AML-193 (cell line): ENCODE data around the gene LHB.

Experiments
- DNase-seq, 2 experiments: peaks; one replicate each; lab custom pipeline; 2025; lab: John Stamatoyannopoulos, UW

LHB gene

DNA sequence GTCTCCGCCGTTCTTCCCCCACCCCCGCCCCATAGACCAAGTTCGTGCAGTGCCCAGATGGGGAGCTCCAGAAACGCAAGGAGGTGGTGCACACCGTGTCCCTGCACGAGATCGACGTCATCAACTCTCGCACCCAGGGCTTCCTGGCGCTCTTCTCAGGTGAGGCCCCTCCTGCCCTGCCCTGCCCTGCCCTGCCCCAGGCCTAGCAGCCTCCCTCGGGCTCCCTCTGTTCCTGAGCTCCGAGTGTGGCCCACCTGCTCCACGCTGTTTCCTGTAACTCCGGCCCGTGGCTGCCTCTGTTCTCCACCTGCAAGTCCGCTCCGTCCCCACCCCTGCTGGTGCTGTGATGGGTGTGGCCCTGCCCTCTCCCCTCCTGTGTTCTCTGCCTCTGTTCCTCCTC is 6.4 kb downstream of the LHB start:
- DNase-seq = no peak

GRCh38 chr19:49009828-49010227 is 7.1 kb downstream of the LHB start:
- no peak for DNase-seq

- no peak for DNase-seq
These were observed 10.0 kb downstream of the LHB start for GRCh38 chr19:49006905-49007304.

DNA sequence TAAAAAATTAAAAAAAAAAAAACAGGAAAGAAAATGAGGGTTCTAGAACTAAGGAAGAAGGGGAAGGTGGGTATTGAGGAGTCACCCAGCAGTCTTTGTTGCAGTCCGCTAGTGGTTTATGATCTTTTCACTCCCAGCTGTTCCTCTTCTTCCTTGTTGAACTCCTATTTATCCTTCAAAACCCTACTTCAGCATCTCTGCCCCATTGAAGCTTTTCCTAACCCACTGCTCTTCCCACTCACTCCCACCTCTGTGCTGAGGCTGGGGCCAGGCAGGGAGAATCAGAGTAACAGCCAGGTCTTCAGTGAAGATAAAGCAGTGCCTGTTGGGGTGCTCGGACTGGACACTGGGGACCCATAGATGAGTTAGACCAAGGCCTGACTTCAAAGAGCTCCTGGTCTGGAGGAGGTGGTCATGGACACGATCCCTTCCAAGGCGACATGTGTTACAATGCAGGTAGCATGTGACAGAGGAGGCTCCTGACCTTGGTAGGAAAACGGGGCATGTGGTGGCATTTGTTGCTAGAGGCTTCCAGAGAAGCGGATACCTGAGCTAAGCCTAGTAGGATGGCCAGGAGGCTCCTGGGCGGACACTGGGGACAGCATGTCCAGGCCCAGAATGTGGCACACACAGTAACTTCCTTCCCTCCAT is 11.8 kb downstream of the LHB start:
- DNase-seq = no peak

GRCh38 chr19:49004133-49004532 is 12.8 kb downstream of the LHB start:
- no peak for DNase-seq

DNA sequence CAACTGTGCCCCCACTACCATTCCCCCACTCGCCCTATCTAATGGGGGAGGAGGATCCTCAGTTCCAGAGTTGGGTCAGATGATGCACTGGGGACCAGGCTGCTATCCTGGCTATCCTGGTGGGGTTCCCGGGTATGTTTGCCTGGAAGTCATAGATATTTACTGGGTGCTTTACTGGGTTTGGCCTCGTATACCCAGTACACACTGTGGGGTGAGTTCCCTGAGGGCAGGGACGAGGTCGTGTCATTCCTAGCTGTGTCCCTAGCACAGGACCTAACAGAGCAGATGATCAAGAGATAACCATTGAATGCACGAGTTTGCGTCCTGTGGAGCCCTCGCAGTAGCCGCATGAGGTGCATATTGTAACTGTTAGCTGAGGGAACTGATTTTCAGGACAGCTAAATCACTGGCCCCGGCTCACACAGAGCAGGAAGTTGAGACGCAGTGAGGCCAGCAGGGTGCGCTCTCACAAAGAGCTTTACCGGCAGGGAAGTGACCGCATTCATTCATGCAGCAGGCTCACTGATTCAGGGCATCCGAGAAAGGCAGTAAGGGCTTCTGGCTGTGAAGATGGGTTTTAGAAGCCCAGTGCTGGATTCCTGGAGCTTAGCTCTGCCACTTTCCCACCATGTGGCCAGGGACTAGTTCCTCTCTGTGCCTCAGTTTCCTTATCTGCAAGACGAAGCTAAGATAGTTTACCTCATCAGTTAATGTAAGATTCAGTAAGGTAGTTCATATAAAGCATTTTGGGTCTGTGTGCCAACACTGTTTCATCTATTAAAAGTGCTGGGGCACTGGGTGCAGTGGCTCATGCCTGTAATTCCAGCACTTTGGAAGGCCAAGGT is 17.2 kb downstream of the LHB start:
- peak; percentile 37 for DNase-seq

GRCh38 chr19:48997972-48998371 is 18.9 kb downstream of the LHB start:
- DNase-seq = peak; percentile 51 to 59

GRCh38 chr19:48994035-48994386 is 22.9 kb downstream of the LHB start:
- DNase-seq = peak in 1 of 2 experiments; percentile 45

DNA sequence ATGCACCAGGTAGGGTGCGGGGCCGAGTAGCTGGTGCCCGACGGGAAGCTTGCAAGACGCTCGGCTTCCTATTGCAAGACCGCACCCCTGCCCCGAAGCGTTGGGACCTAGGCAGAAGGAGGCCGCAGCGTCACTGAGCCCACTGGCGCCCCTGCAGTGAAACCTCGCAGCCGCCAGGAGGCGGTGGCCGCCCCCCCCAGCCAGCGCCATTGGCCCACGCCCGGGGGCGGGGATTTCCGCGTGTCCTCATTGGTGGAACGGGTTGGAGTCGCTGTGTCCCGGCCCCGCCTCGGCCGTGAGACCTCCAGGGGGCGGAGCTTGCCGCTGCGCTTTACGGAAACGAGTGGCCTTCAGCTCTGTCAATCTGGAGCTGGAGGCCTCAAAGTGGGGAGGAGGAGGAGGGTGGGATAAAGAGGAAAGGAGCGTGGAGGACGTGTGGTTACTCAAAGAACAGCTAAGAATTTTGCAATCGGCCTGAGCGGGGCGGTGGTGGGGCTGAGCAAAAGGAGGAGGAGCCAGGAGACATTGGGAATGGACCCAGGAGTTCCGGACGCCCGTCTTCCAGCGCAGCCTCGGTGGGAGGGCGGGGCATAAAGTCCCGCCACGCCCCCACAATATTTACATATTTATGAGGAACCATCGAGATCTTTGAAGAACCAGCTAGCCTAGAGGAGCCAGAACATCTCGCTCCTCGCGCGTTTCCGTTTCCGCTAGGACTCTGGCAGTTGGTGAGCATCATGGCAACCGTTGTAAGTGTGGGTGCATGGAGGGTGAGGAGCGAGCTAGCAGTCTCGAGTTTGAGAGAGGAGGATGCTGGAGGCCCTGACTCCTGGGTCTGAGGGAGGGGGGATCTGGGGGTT is 23.5 kb downstream of the LHB start, which contains the start of the genes GYS1 and RUVBL2:
TSS of gene GYS1 (minus strand) at position 135 of the 860 bp plus-strand sequence. CDS start 197 bp downstream, outside the sequence.
TSS of gene RUVBL2 (plus strand) at position 713 of the 860 bp plus-strand sequence. CDS start at position 738, 25 bp downstream.
- peak; percentile 98 to 99 for DNase-seq

- DNase-seq = no peak
These were observed 24.2 kb downstream of the LHB start for GRCh38 chr19:48992581-48993174.

GRCh38 chr19:48991873-48992580 is 24.9 kb downstream of the LHB start:
- DNase-seq = peak; percentile 21 to 33

- DNase-seq = no peak
These were observed 25.8 kb downstream of the LHB start for GRCh38 chr19:48991011-48991609.

- no peak for DNase-seq
These were observed 26.5 kb downstream of the LHB start for GRCh38 chr19:48990400-48990799.

DNA sequence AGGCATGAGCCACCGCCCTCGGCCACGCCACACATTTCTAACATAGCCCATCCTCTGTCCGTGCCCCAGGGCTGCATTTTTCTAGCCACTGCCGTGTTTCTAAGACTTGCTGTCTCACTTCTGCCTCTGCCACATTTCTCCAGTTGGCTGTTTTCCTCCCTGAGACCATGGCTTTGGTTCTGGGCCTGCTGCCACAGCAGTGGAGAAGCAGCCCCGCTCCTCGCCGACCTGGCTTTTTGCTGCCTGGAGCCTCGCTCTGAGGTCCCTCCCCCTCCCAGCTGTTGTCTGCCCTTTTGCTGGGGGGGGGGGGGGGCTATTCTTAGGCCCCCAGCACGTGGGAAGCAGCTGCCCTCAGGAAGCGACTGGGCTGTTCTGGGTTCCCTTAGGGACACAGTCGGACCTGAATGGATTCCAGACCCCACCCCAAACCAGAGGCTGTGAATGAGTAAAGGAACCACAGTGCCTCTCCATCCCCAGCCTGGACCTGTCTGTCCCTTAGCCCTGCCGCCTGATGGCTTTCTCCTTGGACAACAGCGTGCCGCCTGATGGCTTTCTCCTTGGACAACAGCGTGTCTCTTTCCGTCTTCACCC is 27.1 kb downstream of the LHB start:
- DNase-seq = no peak

DNA sequence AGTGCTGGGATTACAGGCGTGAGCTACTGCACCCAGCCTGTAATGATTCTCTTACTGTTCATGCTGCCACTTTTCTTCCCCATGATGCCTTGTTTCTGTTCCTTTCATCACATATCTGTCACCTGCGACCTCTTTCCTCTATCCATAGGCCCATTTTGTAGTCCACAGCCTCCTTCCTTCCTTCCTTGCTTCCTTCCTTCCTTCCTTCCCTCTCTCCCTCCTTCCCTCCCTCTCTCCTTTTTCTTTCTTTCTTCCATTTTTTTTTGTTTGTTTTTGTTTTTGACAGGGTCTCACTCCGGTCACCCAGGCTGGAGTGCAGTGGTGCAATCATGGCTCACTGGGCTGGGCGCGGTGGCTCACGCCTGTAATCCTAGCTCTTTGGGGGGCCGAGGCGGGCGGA is 28.0 kb downstream of the LHB start:
- no peak for DNase-seq

- no peak for DNase-seq
These were observed 28.6 kb downstream of the LHB start for GRCh38 chr19:48988286-48988685.

DNA sequence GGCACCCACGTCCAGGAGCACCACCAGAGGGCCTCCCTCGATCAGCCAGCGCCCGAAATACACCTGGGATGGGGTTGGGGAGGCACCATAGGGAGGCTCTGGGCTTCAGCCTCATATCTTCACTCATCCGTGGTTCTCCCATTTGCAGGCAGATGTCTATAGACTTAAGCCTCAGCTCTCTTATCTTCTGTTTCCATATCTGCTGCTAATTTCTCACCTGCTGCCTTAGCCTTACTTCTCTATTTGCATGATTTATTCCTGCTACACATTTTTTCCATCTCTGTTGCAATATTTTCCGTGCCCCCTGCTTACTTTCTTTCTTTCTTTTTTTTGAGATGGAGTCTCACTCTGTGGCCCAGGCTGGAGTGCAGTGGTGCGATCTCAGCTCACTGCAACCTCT is 29.6 kb downstream of the LHB start:
- DNase-seq = no peak

- no peak for DNase-seq
These were observed 30.7 kb downstream of the LHB start for GRCh38 chr19:48986211-48986610.

DNA sequence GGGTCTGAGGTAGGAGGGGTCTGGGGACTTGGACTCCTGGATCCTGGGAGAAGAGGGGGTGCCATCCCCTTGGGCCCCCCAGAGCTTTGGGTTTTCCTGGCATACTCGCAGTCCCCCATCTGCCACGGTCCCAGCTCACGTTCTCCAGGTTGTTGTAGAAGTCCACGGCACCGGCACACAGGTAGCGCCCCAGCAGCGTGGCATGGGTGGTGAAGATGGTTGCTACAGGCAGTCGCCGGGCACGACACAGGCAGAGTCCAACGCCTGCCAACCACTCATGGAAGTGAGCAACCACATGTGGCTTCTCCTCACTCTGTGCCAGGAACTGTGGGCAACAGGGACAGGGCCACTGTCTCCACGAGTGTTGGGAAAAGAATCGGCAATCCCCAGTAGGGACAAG is 31.2 kb downstream of the LHB start:
- DNase-seq = no peak

- DNase-seq = no peak
These were observed 34.6 kb downstream of the LHB start for GRCh38 chr19:48982280-48982679.

DNA sequence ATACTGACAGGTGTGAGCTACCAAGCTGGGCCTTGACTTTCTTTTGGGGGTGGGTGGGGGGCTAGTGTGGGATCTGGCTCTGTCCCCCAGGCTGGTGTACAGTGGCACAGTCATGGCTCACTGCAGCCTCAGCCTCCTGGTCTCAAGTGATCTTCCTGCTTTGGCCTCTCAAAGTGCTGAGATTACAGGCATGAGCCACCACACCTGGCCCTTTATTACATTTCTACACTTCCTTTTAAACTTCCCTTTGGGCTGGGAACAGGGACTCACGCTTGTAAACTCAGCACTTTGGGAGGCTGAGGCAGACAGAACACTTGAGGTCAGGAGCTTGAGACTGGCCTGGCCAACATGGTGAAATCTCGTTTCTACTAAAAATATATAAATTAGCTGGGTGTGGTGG is 39.8 kb downstream of the LHB start:
- DNase-seq = no peak
